CD4-positive, alpha-beta T cell treated with Interleukin-4 for 4 hours (primary cell): ENCODE measurements around the gene UQCC5.

Experiments
- DNase-seq: peaks from one replicate; pipeline ENCODE4 v3.0.0-alpha.2; 2020

The UQCC5 gene

GRCh38 chr3:52536369-52537164 is at the start of gene UQCC5:
Gene UQCC5 (plus strand): TSS chr3:52536605. CDS start chr3:52536756, 151 bp downstream.
- peak; percentile 98 for DNase-seq

GRCh38 chr3:52487050-52487787 is 49.2 kb upstream of the UQCC5 start:
- DNase-seq = no peak

- no peak for DNase-seq
Measured at GRCh38 chr3:52487788-52488691, 48.4 kb upstream of the UQCC5 start.

- DNase-seq = no peak
Measured at GRCh38 chr3:52488746-52489145, 47.7 kb upstream of the UQCC5 start.

GRCh38 chr3:52489453-52489852 is 47.0 kb upstream of the UQCC5 start:
- DNase-seq = no peak

GRCh38 chr3:52490035-52490938 is 46.1 kb upstream of the UQCC5 start:
- DNase-seq = no peak

GRCh38 chr3:52490939-52491526 is 45.4 kb upstream of the UQCC5 start:
- DNase-seq = no peak

GRCh38 chr3:52492059-52492458 is 44.3 kb upstream of the UQCC5 start:
- no peak for DNase-seq

GRCh38 chr3:52493232-52494017 is 43.0 kb upstream of the UQCC5 start:
- DNase-seq = no peak

- no peak for DNase-seq
Measured at GRCh38 chr3:52494445-52494844, 42.0 kb upstream of the UQCC5 start.

GRCh38 chr3:52494886-52495495 is 41.4 kb upstream of the UQCC5 start, which contains the start of gene STAB1:
Gene STAB1 (plus strand): TSS chr3:52495338. CDS start chr3:52495414, 76 bp downstream.
- DNase-seq = no peak

- DNase-seq = no peak
Measured at GRCh38 chr3:52495777-52496602, 40.4 kb upstream of the UQCC5 start.

GRCh38 chr3:52498137-52499054 is 38.0 kb upstream of the UQCC5 start:
- peak; percentile 18 for DNase-seq

- DNase-seq = no peak
Measured at GRCh38 chr3:52501046-52501445, 35.4 kb upstream of the UQCC5 start.

- DNase-seq = no peak
Measured at GRCh38 chr3:52502001-52502400, 34.4 kb upstream of the UQCC5 start.

- DNase-seq = no peak
Measured at GRCh38 chr3:52502808-52503350, 33.5 kb upstream of the UQCC5 start.

- no peak for DNase-seq
Measured at GRCh38 chr3:52503788-52504424, 32.5 kb upstream of the UQCC5 start.
